ENCODE data around the gene AUTS2.

GRCh38 chr7:70637726-70638125 is 1039.5 kb downstream of the AUTS2 start:
- TF ChIP-seq GATA3 (IDR thresholded peaks at IDR 0.05; ENCODE audit: low read depth, low read length) (no peak), GATA2 (IDR thresholded peaks at IDR 0.05; ENCODE audit: low read depth, low read length) (no peak)
